Activated naive CD4-positive, alpha-beta T cell treated with anti-CD3 and anti-CD28 coated beads for 36 hours (primary cell): ENCODE results near the gene ADCY3. TPM values are rescaled to one million over a fixed set of nuclear protein-coding genes. Genes with fewer than 3 reads are reported as not detected.
"Not testable (repeated sequence)": the region's sequence is repeated elsewhere in the genome, so short reads cannot be mapped to it uniquely, and the experiment has no call there.

Experiments used
- CTCF ChIA-PET: fragments of 350-600 bp; sonication (Branson Sonifier 250); formaldehyde crosslinking; loops from one replicate; lab custom pipeline; 2021; ENCODE audit warnings: antibody characterized with exemption; lab: Charles Lee
- DNase-seq: peaks from one replicate; pipeline ENCODE4 v3.0.0-alpha.2; 2020
- H3K27ac Mint-ChIP-seq: one replicate; pipeline ENCODE4 v1.8.0; 2021; ENCODE audit warnings: mild to moderate bottlenecking, mixed read lengths
- H3K27me3 Mint-ChIP-seq: one replicate; pipeline ENCODE4 v1.8.0; 2021; ENCODE audit warnings: low read depth, mixed read lengths
- H3K36me3 Mint-ChIP-seq: one replicate; pipeline ENCODE4 v1.8.0; 2021; ENCODE audit warnings: low read depth, mixed read lengths
- H3K4me1 Mint-ChIP-seq: one replicate; pipeline ENCODE4 v1.8.0; 2021; ENCODE audit warnings: low read depth, mixed read lengths
- H3K4me3 Mint-ChIP-seq: one replicate; pipeline ENCODE4 v1.8.0; 2021; ENCODE audit warnings: mild to moderate bottlenecking, moderate library complexity, mixed read lengths
- H3K9me3 Mint-ChIP-seq: one replicate; pipeline ENCODE4 v1.8.0; 2021; ENCODE audit warnings: mixed read lengths
- intact Hi-C: fragments of 100-400 bp; cut with micrococcal nuclease; formaldehyde crosslinking; loops from one replicate; pipeline ENCODE4 v1.15.1; 2023
- total RNA-seq, 2 experiments: library from RNA; stranded (reverse); gene quantifications; one replicate each; pipeline ENCODE4 v1.2.3, GENCODE V29; 2021

ADCY3 gene
- total RNA-seq, 2 experiments from 2014 or later: 44.8 to 49.9 TPM

DNA sequence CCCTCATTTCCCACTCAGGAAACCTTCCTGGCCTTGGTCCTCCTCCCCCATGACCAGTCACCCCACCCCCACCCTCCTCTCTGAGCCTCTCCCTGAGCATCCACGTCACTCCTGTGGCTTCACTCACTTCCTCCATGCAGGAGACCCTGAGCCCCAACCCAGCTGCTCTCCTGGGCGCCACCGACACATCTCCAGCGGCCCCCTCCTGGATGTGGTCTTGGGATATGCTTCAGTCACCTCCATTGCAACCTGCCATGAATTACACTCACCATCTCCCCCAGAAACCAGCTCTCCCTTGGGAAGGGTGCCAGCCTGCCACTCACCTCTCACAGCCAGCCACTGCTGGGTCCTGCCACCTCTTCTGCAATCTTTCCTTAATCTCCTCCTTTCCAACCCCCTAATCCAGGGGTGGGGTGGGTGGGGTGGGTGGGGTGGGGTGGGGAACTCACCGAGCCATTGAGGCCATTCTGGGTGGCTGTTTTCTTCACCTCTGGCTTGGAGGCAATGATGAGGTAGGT lies 82.0 kb downstream of the ADCY3 start:
- Mint-ChIP-seq H3K27me3 (no peaks in the 10 kb centered on the region), H3K4me1 (no peaks in the 10 kb centered on the region), H3K27ac (no peak overlapping the region), H3K4me3 (no peak overlapping the region), H3K9me3 (no peaks in the 10 kb centered on the region), H3K36me3 (peaks cover 26% of the 10 kb centered on the region)
- no peak for DNase-seq
- CTCF ChIA-PET: interaction anchor here (1.1 kb wide), 1 partner anchor 429 kb away, joined by 6 read pairs; no protein-coding TSS in a partner anchor
- intact Hi-C loops: no loop called here

DNA sequence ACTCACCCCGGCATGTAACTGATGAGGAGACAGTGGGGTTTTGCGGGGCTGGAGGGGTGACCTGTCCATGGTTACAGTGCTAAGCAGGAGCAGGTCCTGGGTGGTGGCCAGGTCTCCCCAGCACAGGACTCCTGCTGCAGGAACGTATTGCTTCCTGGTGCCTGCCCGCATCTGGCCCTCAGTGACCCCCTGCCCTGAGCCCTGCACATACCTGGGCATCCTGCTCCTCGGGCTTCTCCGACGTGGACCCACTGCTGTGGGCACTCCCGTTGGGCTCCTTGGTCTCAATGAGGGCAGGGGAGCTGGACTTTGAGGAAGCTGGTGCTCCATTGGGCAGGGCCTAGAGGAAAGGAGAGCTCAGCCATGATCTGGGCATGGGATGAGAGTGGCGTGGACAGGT lies 83.3 kb downstream of the ADCY3 start:
- Mint-ChIP-seq H3K36me3 (peaks cover 22% of the 10 kb centered on the region), H3K9me3 (no peaks in the 10 kb centered on the region), H3K27me3 (no peaks in the 10 kb centered on the region), H3K4me3 (no peak overlapping the region), H3K4me1 (no peaks in the 10 kb centered on the region), H3K27ac (no peak overlapping the region)
- intact Hi-C loops: no loop called here
- no peak for DNase-seq
- CTCF ChIA-PET: interaction anchor here (1.1 kb wide), 1 partner anchor 427 kb away, joined by 6 read pairs; no protein-coding TSS in a partner anchor

DNA sequence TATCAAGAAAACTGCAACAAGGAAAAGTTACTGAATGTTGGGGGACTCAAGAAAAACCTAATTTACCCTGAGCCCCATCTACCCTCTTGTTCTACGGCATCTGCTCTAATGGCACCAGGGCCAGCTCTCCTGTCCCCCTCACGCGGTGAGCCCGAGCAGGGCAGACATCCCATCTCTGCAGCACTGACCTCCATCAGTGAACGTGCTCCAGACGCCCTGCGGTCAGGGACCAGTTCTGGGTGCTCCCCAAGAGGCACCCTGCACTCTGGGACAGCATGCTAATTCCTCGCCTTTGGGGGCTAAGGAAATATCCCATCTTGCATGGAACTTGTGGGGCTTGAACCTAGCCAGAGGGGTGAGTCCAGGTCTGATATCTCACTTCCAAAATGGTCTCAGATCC lies 83.8 kb downstream of the ADCY3 start:
- H3K36me3 Mint-ChIP-seq: peaks cover 22% of the 10 kb centered on the region
- no peaks in the 10 kb centered on the region for H3K4me1 Mint-ChIP-seq
- H3K27ac Mint-ChIP-seq: no peak overlapping the region

DNA sequence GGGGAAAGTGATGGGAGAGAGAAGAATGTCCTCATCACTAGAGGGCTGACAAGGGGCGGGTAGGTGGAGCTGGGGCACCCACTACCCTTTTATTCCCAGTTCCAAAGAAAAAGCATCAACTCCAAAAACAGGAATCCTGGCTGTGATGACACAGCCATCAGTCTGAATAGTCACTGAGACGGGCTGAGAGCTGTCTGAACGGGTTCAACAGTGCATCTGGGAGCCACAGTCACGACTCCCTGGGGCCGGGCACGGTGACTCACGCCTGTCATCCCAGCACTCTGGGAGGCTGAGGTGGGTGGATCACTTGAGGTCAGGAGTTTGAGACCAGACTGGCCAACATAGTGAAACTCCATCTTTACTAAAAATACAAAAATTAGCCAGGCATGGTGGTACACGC lies 84.6 kb downstream of the ADCY3 start:
- H3K4me1 Mint-ChIP-seq, intact Hi-C loops, H3K9me3 Mint-ChIP-seq, DNase-seq, H3K27ac Mint-ChIP-seq, H3K27me3 Mint-ChIP-seq, H3K4me3 Mint-ChIP-seq: not testable (repeated sequence)
- CTCF ChIA-PET: interaction anchor here (0.6 to 1.4 kb wide), 2 partner anchors 70 to 413 kb away, joined by 3 to 4 read pairs; no protein-coding TSS in a partner anchor
- peaks cover 20% of the 10 kb centered on the region for H3K36me3 Mint-ChIP-seq

More for the DNA sequence above, 83.8 kb downstream of the ADCY3 start:
- Mint-ChIP-seq H3K9me3 (no peaks in the 10 kb centered on the region), H3K4me3 (no peak overlapping the region), H3K27me3 (no peaks in the 10 kb centered on the region)
- CTCF ChIA-PET: no interaction called here
- no peak for DNase-seq
- intact Hi-C loops: no loop called here

DNA sequence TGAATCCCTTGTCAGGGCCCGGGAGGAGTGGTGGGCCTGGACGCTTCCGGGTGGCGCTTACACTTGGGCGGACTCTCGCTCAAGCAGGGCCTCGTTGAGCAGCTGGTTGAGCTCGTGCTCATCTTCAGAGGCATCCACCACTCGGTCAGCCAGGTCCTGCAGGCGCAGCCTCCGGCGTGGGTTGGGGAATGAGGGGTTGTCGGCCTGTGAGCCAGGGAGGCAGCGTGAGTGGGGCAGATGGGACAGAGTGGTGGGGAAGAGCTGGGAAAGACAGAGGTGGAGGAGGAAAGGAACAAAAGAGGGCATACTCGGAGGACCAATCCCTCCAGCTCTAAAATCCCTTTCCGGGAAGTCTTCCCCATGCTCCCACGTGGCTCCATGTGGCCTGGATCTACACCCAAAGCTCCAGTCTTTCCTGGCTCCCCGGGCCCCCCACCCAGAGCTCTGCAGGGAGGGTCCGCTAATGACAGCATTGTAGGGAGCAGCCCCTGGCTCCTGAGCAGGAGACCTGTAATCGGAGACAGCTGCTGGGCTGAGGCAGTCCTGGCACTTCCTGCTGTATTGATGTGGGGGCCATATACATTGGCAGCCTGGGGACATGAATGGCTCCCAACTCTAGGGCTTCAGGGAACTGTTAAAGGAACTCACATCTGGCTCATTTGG lies 85.2 kb downstream of the ADCY3 start:
- H3K36me3 Mint-ChIP-seq: peaks cover 20% of the 10 kb centered on the region
- H3K9me3 Mint-ChIP-seq: no peaks in the 10 kb centered on the region
- DNase-seq: no peak
- intact Hi-C loops: no loop called here
- no peak overlapping the region for H3K27ac Mint-ChIP-seq
- H3K4me1 Mint-ChIP-seq: no peaks in the 10 kb centered on the region
- H3K4me3 Mint-ChIP-seq: no peak overlapping the region
- CTCF ChIA-PET: interaction anchor here (0.6 to 1.4 kb wide), 2 partner anchors 71 to 412 kb away, joined by 3 to 4 read pairs; no protein-coding TSS in a partner anchor
- H3K27me3 Mint-ChIP-seq: no peaks in the 10 kb centered on the region

DNA sequence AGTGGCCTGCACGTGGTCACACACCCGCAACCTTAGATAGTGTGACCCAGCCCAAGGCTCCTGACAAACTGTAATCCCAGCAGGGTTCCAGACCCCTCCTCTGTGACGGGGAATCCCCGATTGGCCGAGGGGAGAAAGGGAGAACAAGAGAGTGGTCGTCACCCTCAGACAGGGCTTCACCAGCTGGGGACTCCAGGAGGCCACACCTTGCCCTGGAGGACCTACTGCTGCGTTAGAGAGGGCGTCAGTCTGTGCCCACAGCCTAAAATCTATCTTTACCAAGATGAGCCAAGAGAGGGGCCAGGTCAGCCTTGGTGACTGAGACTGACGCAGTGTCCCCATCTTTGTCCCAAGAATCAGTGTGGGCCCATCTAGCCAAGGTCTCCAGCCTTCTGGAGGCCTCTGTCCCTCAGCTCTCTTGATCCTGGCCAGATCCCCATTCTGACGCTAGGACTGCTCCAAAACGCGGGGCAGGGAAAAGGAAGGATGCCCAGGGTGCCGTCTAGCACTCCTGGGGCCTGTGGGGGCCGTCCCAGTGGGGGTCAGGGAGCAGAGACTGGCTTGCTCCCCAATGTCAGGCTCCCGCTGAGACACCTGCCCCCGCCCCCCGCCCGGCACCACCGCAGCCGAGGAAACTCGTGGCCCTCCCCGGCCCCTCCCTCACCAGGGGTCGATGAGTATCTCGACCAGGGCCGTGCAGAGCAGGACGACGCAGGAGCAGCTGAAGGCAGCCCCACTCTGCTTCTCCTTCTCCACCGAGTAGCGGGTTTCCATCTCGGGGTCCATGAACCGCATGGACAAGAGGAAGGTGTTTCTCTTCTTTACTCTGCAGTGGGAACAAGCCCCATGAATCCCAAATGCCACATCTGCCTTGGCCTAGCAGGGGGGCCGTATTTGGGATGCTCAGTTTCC lies 86.0 kb downstream of the ADCY3 start:
- no peaks in the 10 kb centered on the region for H3K9me3 Mint-ChIP-seq
- H3K4me1 Mint-ChIP-seq: no peaks in the 10 kb centered on the region
- intact Hi-C loops: no loop called here
- no peaks in the 10 kb centered on the region for H3K27me3 Mint-ChIP-seq
- no peak overlapping the region for H3K27ac Mint-ChIP-seq
- no peak overlapping the region for H3K4me3 Mint-ChIP-seq
- CTCF ChIA-PET: interaction anchor here (0.7 to 1.4 kb wide), 2 partner anchors 12 to 412 kb away, joined by 3 to 4 read pairs; no protein-coding TSS in a partner anchor
- H3K36me3 Mint-ChIP-seq: peaks cover 18% of the 10 kb centered on the region
- DNase-seq: no peak

DNA sequence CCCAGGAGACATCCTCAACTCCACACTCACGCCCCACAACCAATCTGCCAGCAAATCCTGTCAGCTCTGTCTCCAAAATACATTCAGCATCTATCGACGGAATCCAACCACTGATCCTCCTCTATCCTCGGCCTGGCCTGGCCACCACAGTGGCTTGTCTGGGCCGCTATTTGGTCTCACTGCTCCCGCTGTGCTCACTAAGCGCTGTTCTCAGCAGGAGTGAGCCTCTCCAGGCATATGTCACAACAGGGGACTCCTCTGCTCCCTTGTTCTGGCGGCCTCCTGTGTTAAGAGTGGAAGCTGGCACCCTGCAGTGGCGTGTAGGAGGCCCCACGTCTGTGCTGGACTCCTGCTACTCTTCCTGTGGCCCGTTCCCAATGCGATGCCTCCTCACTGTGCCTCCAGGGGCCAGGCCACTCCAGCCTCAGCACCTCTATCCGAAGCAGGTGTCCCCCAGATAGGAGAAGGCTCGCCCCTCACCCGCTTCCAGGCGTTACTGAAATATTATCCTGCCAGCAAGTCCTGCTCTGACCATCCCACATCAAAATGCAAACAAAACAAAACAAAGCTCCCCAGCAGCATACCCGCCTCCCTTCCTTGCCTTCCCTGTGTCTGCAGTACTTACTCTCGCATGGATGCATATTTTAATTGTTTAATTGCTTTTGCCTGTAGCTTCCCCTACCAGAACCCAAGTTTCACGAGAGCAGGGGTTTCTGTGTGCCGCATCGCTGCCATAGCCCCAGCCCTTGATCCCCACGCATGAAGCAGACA lies 86.9 kb downstream of the ADCY3 start:
- H3K36me3 Mint-ChIP-seq: peaks cover 17% of the 10 kb centered on the region
- H3K9me3 Mint-ChIP-seq: no peaks in the 10 kb centered on the region
- H3K4me1 Mint-ChIP-seq: no peaks in the 10 kb centered on the region
- H3K27ac Mint-ChIP-seq: no peak overlapping the region
- H3K27me3 Mint-ChIP-seq: no peaks in the 10 kb centered on the region
- DNase-seq: no peak
- intact Hi-C loops: no loop called here
- no peak overlapping the region for H3K4me3 Mint-ChIP-seq
- CTCF ChIA-PET: interaction anchor here (0.7 kb wide), 1 partner anchor 11 kb away, joined by 3 read pairs; no protein-coding TSS in a partner anchor

DNA sequence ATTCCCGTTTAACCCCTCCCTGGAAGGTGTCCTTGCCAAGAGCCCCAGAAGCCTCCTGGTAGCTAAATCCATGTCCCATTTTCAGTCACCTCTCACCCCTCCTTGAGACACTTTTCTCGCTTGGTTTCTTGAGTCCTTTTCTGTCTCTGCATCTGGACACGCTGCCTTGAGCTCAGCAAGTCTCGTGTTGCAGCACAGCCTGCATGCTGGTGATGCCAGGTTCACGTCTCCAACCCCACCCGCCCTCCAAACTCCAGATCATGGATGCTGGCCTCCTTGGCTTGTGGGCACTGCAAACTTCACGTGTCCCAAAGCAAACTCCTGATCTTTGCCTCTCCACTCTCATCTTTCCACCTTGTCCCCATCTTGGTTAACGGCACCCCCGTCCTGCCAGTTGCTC lies 87.5 kb downstream of the ADCY3 start:
- intact Hi-C loops: no loop called here
- H3K27ac Mint-ChIP-seq: no peak overlapping the region
- H3K4me3 Mint-ChIP-seq: no peak overlapping the region
- no peaks in the 10 kb centered on the region for H3K27me3 Mint-ChIP-seq
- H3K9me3 Mint-ChIP-seq: no peaks in the 10 kb centered on the region
- H3K4me1 Mint-ChIP-seq: peaks cover 2% of the 10 kb centered on the region
- peaks cover 20% of the 10 kb centered on the region for H3K36me3 Mint-ChIP-seq
- no peak for DNase-seq
- CTCF ChIA-PET: no interaction called here

DNA sequence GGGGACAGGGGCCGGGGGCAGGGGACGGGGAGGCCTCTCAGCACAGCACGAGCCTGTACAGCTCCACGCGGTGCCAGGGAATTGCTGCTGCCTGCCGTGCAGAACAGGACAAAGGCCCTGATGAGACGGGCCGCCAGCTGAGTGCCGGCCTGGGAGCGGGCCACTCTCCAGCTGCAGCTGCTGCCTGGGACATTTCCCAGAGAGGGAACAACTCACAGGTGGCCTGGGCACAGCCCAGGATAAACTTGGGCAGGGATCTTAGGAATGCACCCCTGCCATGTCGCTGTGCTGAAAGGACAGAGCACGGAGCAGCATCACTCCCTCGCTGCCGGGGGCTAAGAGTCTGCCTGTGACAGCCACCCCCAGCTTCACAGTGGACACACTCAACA lies 88.0 kb downstream of the ADCY3 start:
- Mint-ChIP-seq H3K27ac (no peak overlapping the region), H3K4me3 (no peak overlapping the region), H3K27me3 (no peaks in the 10 kb centered on the region), H3K36me3 (peaks cover 17% of the 10 kb centered on the region), H3K9me3 (no peaks in the 10 kb centered on the region), H3K4me1 (peaks cover 4% of the 10 kb centered on the region)
- CTCF ChIA-PET: no interaction called here
- intact Hi-C loops: no loop called here
- DNase-seq: no peak

DNA sequence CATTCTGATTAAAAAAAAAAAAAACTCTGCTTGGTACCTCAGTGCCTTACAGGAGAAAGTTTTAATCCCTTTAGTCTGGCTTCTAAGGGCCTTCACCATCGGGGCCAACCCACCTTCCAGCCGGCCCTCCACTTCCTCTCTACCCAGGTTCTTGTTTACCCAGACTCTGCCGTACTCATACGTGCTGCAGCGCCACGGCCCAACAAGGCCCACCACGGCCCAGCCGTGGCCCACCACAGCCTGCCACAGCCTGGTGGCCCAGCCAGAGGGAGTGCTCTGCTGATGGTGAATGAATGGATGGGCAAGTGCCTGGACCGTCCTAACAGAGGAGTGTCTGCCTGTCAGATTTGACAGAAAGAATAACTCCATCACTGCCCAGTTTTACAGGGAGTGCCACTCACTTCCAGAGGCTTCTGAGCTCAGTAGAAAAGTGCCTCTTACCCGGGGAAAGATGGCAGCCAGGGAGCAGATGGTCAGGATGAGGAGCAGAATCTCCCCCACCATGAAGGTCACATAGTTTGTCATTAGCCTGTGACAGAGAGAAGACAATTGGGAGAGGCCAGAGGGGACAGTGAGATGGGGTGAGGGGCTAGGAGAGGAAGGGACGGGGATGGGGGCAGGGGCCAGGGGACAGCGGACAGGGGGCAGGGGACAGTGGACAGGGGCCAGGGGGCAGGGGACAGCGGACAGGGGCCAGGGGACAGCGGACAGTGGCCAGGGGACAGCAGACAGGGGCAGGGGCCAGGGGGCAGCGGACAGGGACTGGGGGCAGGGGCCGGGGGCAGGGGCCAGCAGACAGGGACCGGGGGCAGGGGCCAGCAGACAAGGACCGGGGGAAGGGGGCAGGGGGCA lies 88.6 kb downstream of the ADCY3 start:
- Mint-ChIP-seq H3K27me3 (no peaks in the 10 kb centered on the region), H3K4me3 (no peak overlapping the region), H3K4me1 (peaks cover 6% of the 10 kb centered on the region), H3K36me3 (peaks cover 14% of the 10 kb centered on the region), H3K9me3 (no peaks in the 10 kb centered on the region), H3K27ac (no peak overlapping the region)
- intact Hi-C loops: no loop called here
- no peak for DNase-seq
- CTCF ChIA-PET: interaction anchor here (0.8 to 6.7 kb wide), 2 partner anchors 409 to 422 kb away, joined by 3 to 61 read pairs; no protein-coding TSS in a partner anchor

DNA sequence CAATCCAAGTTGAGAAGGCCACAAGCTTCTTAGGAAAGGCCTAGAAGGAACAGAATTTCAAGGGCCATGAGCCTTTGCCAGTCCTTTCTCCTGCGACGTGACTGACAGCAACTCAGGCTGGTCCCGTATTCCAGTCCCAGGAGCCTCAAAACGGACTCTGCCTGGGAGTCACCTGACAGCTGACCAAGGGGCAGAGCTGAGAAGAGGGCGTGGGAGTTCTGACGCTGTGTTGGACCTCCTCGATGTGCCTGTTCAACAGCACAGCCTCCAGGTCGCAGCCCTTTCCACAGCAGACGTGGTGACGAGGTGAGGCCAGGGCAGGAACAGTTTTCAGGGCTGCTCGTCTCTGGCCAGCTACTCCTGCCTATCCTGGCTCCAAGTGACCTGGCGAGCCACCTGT lies 89.3 kb downstream of the ADCY3 start:
- no peaks in the 10 kb centered on the region for H3K27me3 Mint-ChIP-seq
- intact Hi-C loops: no loop called here
- peaks cover 13% of the 10 kb centered on the region for H3K36me3 Mint-ChIP-seq
- CTCF ChIA-PET: interaction anchor here (0.8 to 6.7 kb wide), 3 partner anchors 17 to 421 kb away, joined by 3 to 61 read pairs (median 4); no protein-coding TSS in a partner anchor
- peaks cover 13% of the 10 kb centered on the region for H3K4me1 Mint-ChIP-seq
- no peak overlapping the region for H3K4me3 Mint-ChIP-seq
- no peaks in the 10 kb centered on the region for H3K9me3 Mint-ChIP-seq
- no peak for DNase-seq
- H3K27ac Mint-ChIP-seq: no peak overlapping the region
